Panc1 (cell line): Measurements from ENCODE around the gene DTHD1. TPM values are rescaled to one million over a fixed set of nuclear protein-coding genes. Genes with fewer than 3 reads are reported as not detected.

Experiments used
- ATAC-seq: fragments of 200-7000 bp; cut with Tn5 transposase; 2 replicates; pipeline ENCODE4 v1.9.1; 2020; ENCODE audit warnings: mild to moderate bottlenecking, moderate library complexity
- BruUV-seq: library from RNA; stranded (reverse); fragments of 400-500 nt; replicated peaks from 2 replicates; lab custom pipeline; 2021; lab: Mats Ljungman, UMichigan
- CTCF ChIA-PET: fragments of 300-600 bp; sonication (Branson Sonifier 250); formaldehyde crosslinking; loops from one replicate; lab custom pipeline; 2022; ENCODE audit warnings: antibody characterized with exemption; lab: Charles Lee
- POLR2A ChIA-PET: fragments of 300-600 bp; sonication (Branson Sonifier 250); formaldehyde crosslinking; loops from one replicate; lab custom pipeline; 2022; ENCODE audit warnings: antibody characterized with exemption; lab: Charles Lee
- DNase-seq: peaks from one replicate; pipeline ENCODE4 v3.0.0-alpha.2; 2010; ENCODE audit warnings: low read depth, low spot score
- H3K27ac ChIP-seq: 2 replicates; pipeline ENCODE4 v1.5.1; 2011; ENCODE audit warnings: mild to moderate bottlenecking, low read length, inconsistent platforms
- H3K27me3 ChIP-seq: fragments of 200-500 bp; sonication (Bioruptor generic); 2 replicates; pipeline ENCODE4 v1.6.0; 2014; ENCODE audit warnings: low read length, inconsistent platforms; ENCODE audit not compliant: control insufficient read depth, insufficient read depth
- H3K36me3 ChIP-seq: fragments of 200-500 bp; sonication (Bioruptor generic); 2 replicates; pipeline ENCODE4 v1.5.1; 2014; ENCODE audit warnings: inconsistent platforms, mild to moderate bottlenecking, low read length, moderate library complexity; ENCODE audit not compliant: control insufficient read depth, insufficient read depth
- H3K4me1 ChIP-seq: 2 replicates; pipeline ENCODE4 v1.5.1; 2011; ENCODE audit warnings: inconsistent platforms, mild to moderate bottlenecking, low read length, moderate library complexity; ENCODE audit not compliant: control insufficient read depth, insufficient read depth
- H3K4me3 ChIP-seq, 2 experiments: 2 replicates each; pipeline ENCODE4 v1.5.1; 2011 to 2012; ENCODE audit warnings: low read depth in 2 of 2, low read length in 2 of 2, mild to moderate bottlenecking in 2 of 2, inconsistent platforms in 1 of 2, moderate library complexity in 1 of 2
- H3K9me3 ChIP-seq: fragments of 200-500 bp; sonication (Bioruptor generic); 2 replicates; pipeline ENCODE4 v1.5.1; 2014; ENCODE audit warnings: low read depth, mild to moderate bottlenecking, inconsistent platforms, low read length, moderate library complexity; ENCODE audit not compliant: control insufficient read depth, insufficient read depth
- CTCF ChIP-seq: fragments of 450-650 bp; IDR thresholded peaks from 2 replicates; pipeline ENCODE4 v1.5.1; 2017; ENCODE audit warnings: mild to moderate bottlenecking
- POLR2AphosphoS5 ChIP-seq: IDR thresholded peaks from 2 replicates; pipeline ENCODE4 v1.6.1; 2012; ENCODE audit warnings: mild to moderate bottlenecking, low read depth, low read length, moderate library complexity
- REST ChIP-seq, 2 experiments: IDR thresholded peaks; 2 replicates each; pipeline ENCODE4 v1.6.1; 2011 to 2012; ENCODE audit warnings: low read depth in 2 of 2, control low read depth in 1 of 2, low read length in 1 of 2, mild to moderate bottlenecking in 1 of 2, moderate library complexity in 1 of 2; ENCODE audit not compliant: insufficient read depth in 1 of 2
- SIN3A ChIP-seq: IDR thresholded peaks from 2 replicates; pipeline ENCODE4 v1.6.1; 2012; ENCODE audit warnings: low read depth, mild to moderate bottlenecking, low read length, moderate library complexity, borderline replicate concordance; ENCODE audit not compliant: insufficient read depth
- TCF7L2 ChIP-seq: IDR thresholded peaks from 2 replicates; pipeline ENCODE4 v1.6.1; 2011; ENCODE audit warnings: mild to moderate bottlenecking, low read depth, low read length, inconsistent platforms
- in situ Hi-C: cut with HindIII; loops from 2 replicates; pipeline ENCODE4 v1.10.0; 2016; ENCODE audit warnings: low sequenced_read_pairs, low pct_unique_long_range_greater_than_20kb
- intact Hi-C: fragments of 100-400 bp; cut with micrococcal nuclease; formaldehyde crosslinking; loops from one replicate; pipeline ENCODE4 v1.10.0; 2022; ENCODE audit not compliant: unreplicated experiment
- total RNA-seq: library from RNA; stranded (reverse); gene quantifications from one replicate; pipeline ENCODE4 v1.2.1, GENCODE V29; 2021; ENCODE audit not compliant: unreplicated experiment

The DTHD1 gene
- total RNA-seq, 1 experiment from 2014 or later: not detected

- no peak for TF ChIP-seq CTCF
- TF ChIP-seq SIN3A: no peak
- no peak for TF ChIP-seq POLR2AphosphoS5
- TF ChIP-seq TCF7L2: no peak
- TF ChIP-seq REST (IDR thresholded peaks at IDR 0.05; ENCODE audit: insufficient read depth in 1 of 2, low read depth in 2 of 2, low read length in 1 of 2): no peak
- ATAC-seq (no peak), DNase-seq (no peak)
- BruUV-seq: no TSS peak
- CTCF ChIA-PET: no interaction called here
- no peak overlapping the region for H3K27ac ChIP-seq
- no peaks in the 10 kb centered on the region for H3K27me3 ChIP-seq
- no peaks in the 10 kb centered on the region for H3K36me3 ChIP-seq
- H3K4me3 ChIP-seq: no peak overlapping the region
- intact Hi-C loops (no loop called here), in situ Hi-C loops (no loop called here)
- POLR2A ChIA-PET: no interaction called here
- H3K9me3 ChIP-seq: no peaks in the 10 kb centered on the region
- H3K4me1 ChIP-seq: no peaks in the 10 kb centered on the region
These were observed 4.5 kb downstream of the DTHD1 start for GRCh38 chr4:36285784-36286480.

GRCh38 chr4:36286481-36286871, 5.1 kb downstream of the DTHD1 start:
- CTCF ChIA-PET: no interaction called here
- POLR2A ChIA-PET: no interaction called here
- DNase-seq (no peak), ATAC-seq (no peak)
- intact Hi-C loops (no loop called here), in situ Hi-C loops (no loop called here)
- Histone ChIP-seq H3K9me3 (no peaks in the 10 kb centered on the region), H3K36me3 (no peaks in the 10 kb centered on the region), H3K4me1 (no peaks in the 10 kb centered on the region), H3K27me3 (no peaks in the 10 kb centered on the region), H3K27ac (no peak overlapping the region), H3K4me3 (no peak overlapping the region)
- BruUV-seq: no TSS peak
- no peak for TF ChIP-seq CTCF
- no peak for TF ChIP-seq SIN3A
